Activated effector memory CD4-positive, alpha-beta T cell treated with anti-CD3 and anti-CD28 coated beads, Interleukin-2, amount 50 U/mL, for 16 hours (primary cell): ENCODE results near the gene TSPAN2.
"Not testable (repeated sequence)": the region's sequence is repeated elsewhere in the genome, so short reads cannot be mapped to it uniquely, and the experiment has no call there.

Experiments
- DNase-seq: peaks from one replicate; pipeline ENCODE4 v3.0.0-alpha.2; 2020

TSPAN2 gene

GRCh38 chr1:115029526-115029925 lies 59.8 kb downstream of the TSPAN2 start, which contains the start of gene TSHB:
Gene TSHB, plus strand, starts transcription at chr1:115029826. Its CDS starts 3,537 bp downstream, at chr1:115033363.
- DNase-seq, result no peak

GRCh38 chr1:115023593-115023992 lies 65.7 kb downstream of the TSPAN2 start:
- DNase-seq, result no peak

DNA sequence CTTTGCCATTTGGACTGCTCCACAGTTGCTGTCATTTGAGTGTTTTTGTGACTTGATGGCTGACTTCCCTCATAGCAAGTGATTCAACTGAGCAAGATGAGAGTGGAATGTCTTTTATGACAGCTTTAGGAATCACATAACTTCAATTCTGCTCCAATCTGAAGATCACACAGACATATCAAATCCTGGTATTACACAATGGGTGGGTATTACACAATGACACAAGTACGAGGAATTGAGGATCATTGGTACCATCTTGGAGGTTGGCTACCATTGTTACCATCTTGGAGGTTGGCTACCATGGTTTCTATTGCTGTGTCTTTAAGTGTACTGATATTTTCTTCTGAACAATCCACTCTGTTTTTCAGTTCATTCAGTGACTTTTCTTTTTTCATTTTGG lies 68.2 kb downstream of the TSPAN2 start:
- no peak for DNase-seq

- not testable (repeated sequence) for DNase-seq
Measured at GRCh38 chr1:115019549-115019948, 69.8 kb downstream of the TSPAN2 start.

DNA sequence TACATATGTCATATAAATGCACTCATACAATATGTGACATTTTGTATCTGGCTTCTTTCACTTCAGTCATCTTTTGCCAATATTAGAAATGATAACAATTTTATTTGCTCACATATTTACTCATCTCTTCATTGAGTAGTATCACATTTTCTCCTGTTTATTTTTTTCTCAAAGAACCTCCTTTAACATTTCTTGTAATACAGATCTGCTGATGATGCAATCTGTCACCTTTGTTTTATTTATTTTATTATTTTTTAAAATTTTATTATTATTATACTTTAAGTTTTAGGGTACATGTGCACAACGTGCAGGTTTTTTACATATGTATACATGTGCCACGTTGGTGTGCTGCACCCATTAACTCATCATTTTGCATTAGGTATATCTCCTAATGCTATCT lies 75.5 kb downstream of the TSPAN2 start:
- DNase-seq, result no peak

DNA sequence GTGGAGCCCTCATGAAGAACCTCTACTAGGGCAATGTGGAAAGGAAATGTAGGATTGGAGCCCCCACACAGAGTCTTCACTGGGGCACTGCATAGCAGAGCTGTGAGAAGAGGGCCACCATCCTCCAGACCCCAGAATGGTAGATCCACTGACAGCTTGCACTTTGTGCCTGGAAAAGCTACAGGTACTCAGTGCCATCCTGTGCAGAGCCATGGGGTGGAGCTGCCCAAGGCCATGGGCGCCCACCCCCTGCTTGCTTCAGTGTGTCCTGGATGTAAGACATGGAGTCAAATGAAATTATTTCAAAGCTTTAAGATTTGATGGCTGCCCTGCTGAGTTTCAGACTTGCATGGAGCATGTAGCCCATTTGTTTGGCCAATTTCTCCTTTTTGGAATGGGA lies 76.9 kb downstream of the TSPAN2 start:
- no peak for DNase-seq

DNA sequence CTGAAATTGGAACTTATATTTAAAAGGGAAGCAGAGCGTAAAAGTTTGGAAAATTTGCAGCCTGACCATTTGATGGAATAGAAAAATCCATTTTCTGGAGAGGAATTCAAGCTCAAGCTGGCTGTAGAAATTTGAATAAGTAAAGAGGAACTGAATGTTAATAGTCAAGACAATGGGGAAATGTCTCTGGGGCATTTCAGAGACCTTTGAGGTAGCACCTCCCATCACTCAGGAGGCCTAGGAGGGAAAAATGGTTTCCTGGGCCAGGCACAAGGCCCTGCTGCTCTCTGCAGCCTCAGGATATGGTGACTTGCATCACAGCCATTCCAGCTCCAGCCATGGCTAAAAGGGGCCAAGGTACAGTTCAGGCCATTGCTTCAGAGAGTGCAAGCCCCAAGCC lies 77.3 kb downstream of the TSPAN2 start:
- DNase-seq, result no peak

DNA sequence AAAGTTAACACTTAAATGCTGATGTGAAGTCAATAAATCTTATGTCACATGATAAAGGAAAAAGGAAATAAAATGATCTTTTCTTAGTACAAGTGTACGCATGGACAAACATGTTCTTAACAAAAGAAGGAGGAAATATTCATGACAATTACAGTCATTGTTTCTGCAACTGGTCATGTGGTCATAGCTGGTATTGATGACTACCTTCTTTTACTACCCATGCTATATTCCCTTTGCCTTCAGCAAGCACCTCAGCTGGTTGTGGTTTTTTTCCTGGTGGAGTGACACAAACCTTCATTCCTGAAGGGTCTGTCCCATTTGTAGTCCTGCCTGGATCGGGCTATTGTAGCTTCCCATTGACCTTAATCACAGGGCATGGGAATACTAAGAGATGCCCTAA lies 83.1 kb downstream of the TSPAN2 start:
- DNase-seq, result no peak
